Measurements from ENCODE around the gene UBE4A. TPM values are rescaled to one million over a fixed set of nuclear protein-coding genes. Genes with fewer than 3 reads are reported as not detected.

UBE4A gene
- total and polyA plus RNA-seq, 9 of the 15 experiments (the other 6 are each of a cell fraction or from before 2014, with no cell fraction given) = 13.5 to 45.2 (median 26.8) TPM

DNA sequence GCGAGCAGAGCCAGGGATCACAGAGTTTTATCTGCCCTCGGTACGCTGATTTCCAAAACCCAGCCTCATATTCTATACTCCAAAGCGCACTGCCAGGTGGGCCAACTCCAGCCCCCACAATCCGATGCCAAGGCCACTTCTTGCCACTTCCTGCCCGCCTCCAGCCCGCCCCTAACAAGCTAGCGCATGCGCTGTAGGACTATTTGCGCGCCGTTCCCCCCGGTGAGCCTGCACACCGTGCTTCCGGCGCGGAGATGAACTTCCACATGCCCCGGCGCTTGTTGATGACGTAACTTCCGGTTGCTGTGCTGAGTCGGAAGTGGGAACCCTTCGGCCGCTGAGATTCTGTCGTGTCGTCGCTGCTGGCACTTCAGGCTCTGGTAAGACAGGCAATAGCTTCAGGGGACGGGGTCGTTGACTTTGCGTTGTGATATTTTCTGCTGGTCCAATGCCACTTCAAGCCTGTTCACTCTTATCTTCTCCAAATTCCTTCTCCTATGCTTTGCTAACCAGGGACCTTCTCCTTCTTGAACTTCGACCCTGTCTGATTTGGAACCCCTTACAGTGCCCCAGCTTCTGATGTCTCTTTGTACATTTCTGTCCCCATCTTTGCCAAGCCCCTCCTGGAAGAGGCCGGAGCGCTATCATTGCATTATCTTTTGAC, at the start of gene UBE4A (continued):
- TF ChIP-seq PRMT5 (CRISPR knock-in tag; IDR thresholded peaks at IDR 0.05) (no peak), ETV5 (CRISPR knock-in tag; IDR thresholded peaks at IDR 0.05; ENCODE audit: low read depth) (peak; percentile 88), EWSR1 (IDR thresholded peaks at IDR 0.05; ENCODE audit: borderline replicate concordance, low read depth, partially characterized antibody) (no peak), MEIS2 (IDR thresholded peaks at IDR 0.05; ENCODE audit: partially characterized antibody) (peak; percentile 40), E2F3 (CRISPR knock-in tag; IDR thresholded peaks at IDR 0.05) (0 out of 2 replicates have a peak, but pooled peaks have one; percentile 19), ZNF174 (CRISPR knock-in tag; IDR thresholded peaks at IDR 0.05) (no peak), DMBX1 (CRISPR knock-in tag; IDR thresholded peaks at IDR 0.05; ENCODE audit: borderline replicate concordance) (peak; percentile 34; the same call in 1 of the 2 replicates), ZNF717 (CRISPR knock-in tag; IDR thresholded peaks at IDR 0.05) (no peak), ZNF785 (CRISPR knock-in tag; IDR thresholded peaks at IDR 0.05) (no peak), CBX3 (IDR thresholded peaks at IDR 0.05; ENCODE audit: borderline replicate concordance in 1 of 2, low read length in 2 of 2) (peak in 1 of 2 experiments; percentile 99; a peak in 2 of 3 replicates), COPS2 (conservative IDR thresholded peaks at IDR 0.05) (no peak), NR2F6 (CRISPR knock-in tag; IDR thresholded peaks at IDR 0.05) (peak; percentile 27; the same call in 1 of the 2 replicates), HMGN3 (IDR thresholded peaks at IDR 0.05; ENCODE audit: borderline replicate concordance, extremely low read depth, insufficient read length, low read depth, low read length) (peak; percentile 55), CXXC5 (CRISPR knock-in tag; IDR thresholded peaks at IDR 0.05) (peak; percentile 61), SOX6 (IDR thresholded peaks at IDR 0.05) (0 out of 2 replicates have a peak, but pooled peaks have one; percentile 8), HDGF (IDR thresholded peaks at IDR 0.05) (no peak), EHMT2 (IDR thresholded peaks at IDR 0.05) (peak; percentile 91), HDAC1 (IDR thresholded peaks at IDR 0.05) (peak in 1 of 2 experiments; percentile 83; a peak in 2 of 4 replicates), SPI1 (IDR thresholded peaks at IDR 0.05; ENCODE audit: borderline replicate concordance, low read depth, low read length) (peak; percentile 20; the same call in 1 of the 2 replicates), FOS (IDR thresholded peaks at IDR 0.05; ENCODE audit: extremely low read depth, insufficient read length) (no peak), ZC3H11A (IDR thresholded peaks at IDR 0.05; ENCODE audit: low read depth, low read length) (no peak), BRD9 (IDR thresholded peaks at IDR 0.05; ENCODE audit: low read depth, partially characterized antibody) (no peak), POLR3A (IDR thresholded peaks at IDR 0.05; ENCODE audit: borderline replicate concordance, extremely low read depth, insufficient read depth, insufficient read length) (no peak), EP300 (IDR thresholded peaks at IDR 0.05; ENCODE audit: low read length) (peak; percentile 28; the same call in 1 of the 2 replicates), ZNF778 (CRISPR knock-in tag; IDR thresholded peaks at IDR 0.05) (no peak), TAF9B (IDR thresholded peaks at IDR 0.05; ENCODE audit: partially characterized antibody) (peak; percentile 74), YY1 (IDR thresholded peaks at IDR 0.05; ENCODE audit: borderline replicate concordance in 1 of 3, control insufficient read depth in 1 of 3, extremely low read depth in 1 of 3, insufficient read depth in 3 of 3, insufficient read length in 1 of 3, insufficient replicate concordance in 2 of 3, low read depth in 1 of 3, low read length in 2 of 3) (peak in 1 of 3 experiments; percentile 33)
- TF ChIP-seq, protein P1, sequence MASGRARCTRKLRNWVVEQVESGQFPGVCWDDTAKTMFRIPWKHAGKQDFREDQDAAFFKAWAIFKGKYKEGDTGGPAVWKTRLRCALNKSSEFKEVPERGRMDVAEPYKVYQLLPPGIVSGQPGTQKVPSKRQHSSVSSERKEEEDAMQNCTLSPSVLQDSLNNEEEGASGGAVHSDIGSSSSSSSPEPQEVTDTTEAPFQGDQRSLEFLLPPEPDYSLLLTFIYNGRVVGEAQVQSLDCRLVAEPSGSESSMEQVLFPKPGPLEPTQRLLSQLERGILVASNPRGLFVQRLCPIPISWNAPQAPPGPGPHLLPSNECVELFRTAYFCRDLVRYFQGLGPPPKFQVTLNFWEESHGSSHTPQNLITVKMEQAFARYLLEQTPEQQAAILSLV (tag; IDR thresholded peaks at IDR 0.05) = peak; percentile 83
- TF ChIP-seq, protein P2, sequence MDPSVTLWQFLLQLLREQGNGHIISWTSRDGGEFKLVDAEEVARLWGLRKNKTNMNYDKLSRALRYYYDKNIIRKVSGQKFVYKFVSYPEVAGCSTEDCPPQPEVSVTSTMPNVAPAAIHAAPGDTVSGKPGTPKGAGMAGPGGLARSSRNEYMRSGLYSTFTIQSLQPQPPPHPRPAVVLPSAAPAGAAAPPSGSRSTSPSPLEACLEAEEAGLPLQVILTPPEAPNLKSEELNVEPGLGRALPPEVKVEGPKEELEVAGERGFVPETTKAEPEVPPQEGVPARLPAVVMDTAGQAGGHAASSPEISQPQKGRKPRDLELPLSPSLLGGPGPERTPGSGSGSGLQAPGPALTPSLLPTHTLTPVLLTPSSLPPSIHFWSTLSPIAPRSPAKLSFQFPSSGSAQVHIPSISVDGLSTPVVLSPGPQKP (CRISPR knock-in tag; IDR thresholded peaks at IDR 0.05) = no peak

Data from K562 (cell line).